Vagina (tissue), 2 donors: ENCODE data around the gene URI1. TPM values are rescaled to one million over a fixed set of nuclear protein-coding genes. Genes with fewer than 3 reads are reported as not detected.
"Not testable (repeated sequence)": the region's sequence is repeated elsewhere in the genome, so short reads cannot be mapped to it uniquely, and the experiment has no call there.

Source experiments
- DNase-seq, 2 donors: peaks; one replicate each; pipeline ENCODE4 v3.0.0-alpha.2; 2017; ENCODE audit errors: extremely low spot score in 2 of 2
- H3K27ac ChIP-seq: fragments of 200-600 bp; sonication (generic); one replicate; pipeline ENCODE4 v1.5.1; 2019
- H3K27me3 ChIP-seq: fragments of 200-600 bp; sonication (generic); one replicate; pipeline ENCODE4 v1.5.1; 2019
- H3K36me3 ChIP-seq, 2 donors: fragments of 200-600 bp; sonication (generic); one replicate each; pipeline ENCODE4 v1.5.1; 2017 to 2019
- H3K4me1 ChIP-seq: fragments of 200-600 bp; sonication (generic); one replicate; pipeline ENCODE4 v1.5.1; 2019
- H3K4me3 ChIP-seq, 2 donors: fragments of 200-600 bp; sonication (generic); 1 replicate in 1 of 2; 2 replicates in 1 of 2; pipeline ENCODE4 v1.5.1; 2016 to 2019
- H3K9me3 ChIP-seq: fragments of 200-600 bp; sonication (generic); one replicate; pipeline ENCODE4 v1.5.1; 2019
- POLR2A ChIP-seq, 2 donors: fragments of 450-650 bp; IDR thresholded peaks; one replicate each; pipeline ENCODE4 v1.6.1; 2017; ENCODE audit warnings: antibody characterized with exemption in 2 of 2, mild to moderate bottlenecking in 2 of 2, moderate library complexity in 2 of 2
- POLR2AphosphoS5 ChIP-seq, 2 donors: sonication (generic); formaldehyde crosslinking; IDR thresholded peaks; one replicate each; pipeline ENCODE4 v1.9.0; 2017; ENCODE audit warnings: antibody characterized with exemption in 2 of 2, mild to moderate bottlenecking in 2 of 2, low read depth in 1 of 2; ENCODE audit not compliant: insufficient read depth in 1 of 2
- intact Hi-C: fragments of 100-400 bp; cut with DNase I; formaldehyde crosslinking; loops from one replicate; pipeline ENCODE4 v1.15.1; 2023
- total RNA-seq: library from RNA; depleted of rRNA; stranded (reverse); fragments of >200 nt; gene quantifications from one replicate; pipeline ENCODE4 v1.2.3, GENCODE V29; 2016
- TF ChIP-seq, protein P1 (sequence below), 3 experiments: fragments of 450-650 bp in 2 of 3; fragments of 200-600 bp in 1 of 3; sonication (generic) in 1 of 3; IDR thresholded peaks; one replicate each; pipeline ENCODE4 v1.5.1; 2017 to 2019; ENCODE audit warnings: antibody characterized with exemption in 3 of 3, mild to moderate bottlenecking in 2 of 3, moderate library complexity in 2 of 3

Gene URI1
- total RNA-seq, 1 donor from 2014 or later = 39.8 TPM

DNA sequence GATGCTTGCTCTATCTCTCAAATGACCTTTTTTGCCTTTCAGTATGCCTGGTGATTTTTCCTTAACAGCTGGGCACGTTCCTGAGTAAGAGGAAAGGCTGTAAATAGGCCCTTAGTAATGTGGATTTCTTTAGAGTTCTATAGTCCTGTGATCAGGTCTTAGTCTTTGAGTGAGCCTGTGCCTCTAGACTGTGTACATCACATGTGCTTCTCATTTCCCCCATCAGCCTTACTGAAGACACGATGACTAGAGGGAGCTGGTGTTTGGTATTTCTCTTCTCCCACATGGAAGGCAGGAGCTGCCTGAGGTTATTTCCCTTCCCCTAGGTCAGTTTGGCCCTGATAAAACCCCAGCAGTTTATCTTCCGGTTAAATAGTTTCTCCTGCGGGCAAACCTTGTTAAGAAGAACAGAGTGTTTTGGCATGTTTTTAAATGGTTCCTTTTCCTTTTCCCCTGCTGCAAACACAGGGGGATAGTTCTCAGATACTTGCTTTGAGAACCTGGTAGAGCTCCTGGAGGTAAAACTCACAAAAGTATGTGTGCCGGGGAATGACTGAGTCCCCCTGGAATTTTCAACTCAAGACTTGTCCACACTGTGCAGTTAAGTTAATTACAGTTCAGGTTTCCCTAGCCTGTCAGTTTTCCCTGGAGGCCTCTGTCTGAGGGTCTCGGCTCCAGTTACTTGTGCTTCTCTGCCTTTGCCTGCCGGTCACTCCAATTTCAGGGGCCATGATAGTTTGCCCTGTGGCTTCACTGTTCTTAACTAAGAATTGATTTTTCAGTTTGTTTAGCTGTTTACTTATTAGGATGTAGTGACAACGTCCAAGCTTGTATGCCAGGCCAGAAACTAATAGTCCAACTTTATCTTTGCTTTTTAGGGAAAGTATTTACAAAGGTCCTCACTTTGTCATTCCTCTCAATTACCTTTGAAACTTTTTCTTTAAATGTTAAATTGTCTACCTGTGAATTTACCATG lies 94.4 kb downstream of the URI1 start:
- DNase-seq = no peak
- Histone ChIP-seq H3K36me3 (peaks cover 0 to 23% of the 10 kb centered on the region in 2 donors), H3K27ac (no peak overlapping the region), H3K27me3 (no peaks in the 10 kb centered on the region), H3K9me3 (no peaks in the 10 kb centered on the region), H3K4me1 (no peaks in the 10 kb centered on the region), H3K4me3 (no peak overlapping the region)
- no peak for TF ChIP-seq POLR2A (IDR thresholded peaks at IDR 0.05)
- TF ChIP-seq POLR2AphosphoS5 (IDR thresholded peaks at IDR 0.05; ENCODE audit: insufficient read depth in 1 of 2, low read depth in 1 of 2) = no peak
- TF ChIP-seq, protein P1, sequence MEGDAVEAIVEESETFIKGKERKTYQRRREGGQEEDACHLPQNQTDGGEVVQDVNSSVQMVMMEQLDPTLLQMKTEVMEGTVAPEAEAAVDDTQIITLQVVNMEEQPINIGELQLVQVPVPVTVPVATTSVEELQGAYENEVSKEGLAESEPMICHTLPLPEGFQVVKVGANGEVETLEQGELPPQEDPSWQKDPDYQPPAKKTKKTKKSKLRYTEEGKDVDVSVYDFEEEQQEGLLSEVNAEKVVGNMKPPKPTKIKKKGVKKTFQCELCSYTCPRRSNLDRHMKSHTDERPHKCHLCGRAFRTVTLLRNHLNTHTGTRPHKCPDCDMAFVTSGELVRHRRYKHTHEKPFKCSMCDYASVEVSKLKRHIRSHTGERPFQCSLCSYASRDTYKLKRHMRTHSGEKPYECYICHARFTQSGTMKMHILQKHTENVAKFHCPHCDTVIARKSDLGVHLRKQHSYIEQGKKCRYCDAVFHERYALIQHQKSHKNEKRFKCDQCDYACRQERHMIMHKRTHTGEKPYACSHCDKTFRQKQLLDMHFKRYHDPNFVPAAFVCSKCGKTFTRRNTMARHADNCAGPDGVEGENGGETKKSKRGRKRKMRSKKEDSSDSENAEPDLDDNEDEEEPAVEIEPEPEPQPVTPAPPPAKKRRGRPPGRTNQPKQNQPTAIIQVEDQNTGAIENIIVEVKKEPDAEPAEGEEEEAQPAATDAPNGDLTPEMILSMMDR (IDR thresholded peaks at IDR 0.05) = no peak
- intact Hi-C loops = no loop called here

DNA sequence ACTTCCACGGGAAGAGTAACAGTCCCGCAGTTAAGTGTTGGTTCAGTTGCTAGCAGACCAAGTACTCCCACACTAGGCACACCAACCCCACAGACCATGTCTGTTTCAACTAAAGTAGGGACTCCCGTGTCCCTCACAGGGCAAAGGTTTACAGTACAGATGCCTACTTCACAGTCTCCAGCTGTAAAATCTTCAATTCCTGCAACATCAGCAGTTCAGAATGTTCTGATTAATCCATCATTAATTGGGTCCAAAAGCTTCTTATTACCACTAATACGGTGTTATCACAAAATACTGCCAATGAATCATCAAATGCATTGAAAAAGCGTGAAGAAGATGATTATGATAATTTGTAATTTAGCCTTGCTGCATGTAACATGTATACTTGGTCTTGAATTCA lies 95.8 kb downstream of the URI1 start:
- no peak for DNase-seq
- Histone ChIP-seq H3K9me3 (no peaks in the 10 kb centered on the region), H3K27ac (no peak overlapping the region), H3K27me3 (no peaks in the 10 kb centered on the region), H3K36me3 (peaks cover 0 to 19% of the 10 kb centered on the region in 2 donors), H3K4me3 (no peak overlapping the region), H3K4me1 (no peaks in the 10 kb centered on the region)
- TF ChIP-seq, protein P1 (IDR thresholded peaks at IDR 0.05) = no peak
- TF ChIP-seq POLR2A (IDR thresholded peaks at IDR 0.05) (no peak), POLR2AphosphoS5 (IDR thresholded peaks at IDR 0.05; ENCODE audit: insufficient read depth in 1 of 2, low read depth in 1 of 2) (no peak)
- intact Hi-C loops = no loop called here

DNA sequence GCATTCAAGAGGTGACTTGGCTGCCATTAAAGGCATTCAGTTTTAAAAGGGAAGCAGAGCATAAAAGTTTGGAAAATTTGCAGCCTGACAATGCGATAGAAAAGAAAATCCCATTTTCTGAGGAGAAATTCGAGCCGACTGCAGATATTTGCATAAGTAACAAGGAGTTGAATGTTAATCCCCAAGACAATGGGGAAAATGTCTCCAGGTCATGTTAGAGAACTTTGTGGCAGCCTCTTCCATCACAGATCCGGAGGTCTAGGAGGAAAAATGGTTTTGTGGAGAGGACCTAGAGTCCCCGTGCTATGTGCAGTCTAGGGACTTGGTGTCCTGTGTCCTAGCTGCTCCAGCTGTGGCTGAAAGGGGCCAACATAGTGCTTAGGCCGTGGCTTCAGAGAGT lies 99.9 kb downstream of the URI1 start:
- H3K4me3 ChIP-seq, H3K27ac ChIP-seq, H3K4me1 ChIP-seq, H3K36me3 ChIP-seq, H3K27me3 ChIP-seq, DNase-seq, intact Hi-C loops, H3K9me3 ChIP-seq: not testable (repeated sequence)

DNA sequence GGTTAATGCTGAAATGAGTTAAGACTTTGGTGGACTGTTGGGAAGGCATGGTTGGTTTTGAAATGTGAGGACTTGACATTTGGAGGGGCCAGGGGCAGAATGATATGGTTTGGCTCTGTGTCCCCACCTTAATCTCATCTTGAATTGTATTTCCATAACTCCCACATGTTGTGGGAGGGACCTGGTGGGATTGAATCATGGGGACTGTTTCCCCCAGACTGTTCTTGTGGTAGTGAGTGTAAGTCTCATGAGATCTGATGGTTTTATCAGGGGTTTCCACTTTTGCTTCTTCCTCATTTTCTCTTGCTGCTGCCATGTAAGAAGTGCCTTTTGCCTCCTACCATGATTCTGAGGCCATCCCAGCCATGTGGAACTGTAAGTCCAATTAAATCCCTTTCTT lies 101.0 kb downstream of the URI1 start:
- H3K9me3 ChIP-seq, DNase-seq, H3K36me3 ChIP-seq, H3K27me3 ChIP-seq, H3K4me1 ChIP-seq, H3K4me3 ChIP-seq, H3K27ac ChIP-seq, intact Hi-C loops: not testable (repeated sequence)

DNA sequence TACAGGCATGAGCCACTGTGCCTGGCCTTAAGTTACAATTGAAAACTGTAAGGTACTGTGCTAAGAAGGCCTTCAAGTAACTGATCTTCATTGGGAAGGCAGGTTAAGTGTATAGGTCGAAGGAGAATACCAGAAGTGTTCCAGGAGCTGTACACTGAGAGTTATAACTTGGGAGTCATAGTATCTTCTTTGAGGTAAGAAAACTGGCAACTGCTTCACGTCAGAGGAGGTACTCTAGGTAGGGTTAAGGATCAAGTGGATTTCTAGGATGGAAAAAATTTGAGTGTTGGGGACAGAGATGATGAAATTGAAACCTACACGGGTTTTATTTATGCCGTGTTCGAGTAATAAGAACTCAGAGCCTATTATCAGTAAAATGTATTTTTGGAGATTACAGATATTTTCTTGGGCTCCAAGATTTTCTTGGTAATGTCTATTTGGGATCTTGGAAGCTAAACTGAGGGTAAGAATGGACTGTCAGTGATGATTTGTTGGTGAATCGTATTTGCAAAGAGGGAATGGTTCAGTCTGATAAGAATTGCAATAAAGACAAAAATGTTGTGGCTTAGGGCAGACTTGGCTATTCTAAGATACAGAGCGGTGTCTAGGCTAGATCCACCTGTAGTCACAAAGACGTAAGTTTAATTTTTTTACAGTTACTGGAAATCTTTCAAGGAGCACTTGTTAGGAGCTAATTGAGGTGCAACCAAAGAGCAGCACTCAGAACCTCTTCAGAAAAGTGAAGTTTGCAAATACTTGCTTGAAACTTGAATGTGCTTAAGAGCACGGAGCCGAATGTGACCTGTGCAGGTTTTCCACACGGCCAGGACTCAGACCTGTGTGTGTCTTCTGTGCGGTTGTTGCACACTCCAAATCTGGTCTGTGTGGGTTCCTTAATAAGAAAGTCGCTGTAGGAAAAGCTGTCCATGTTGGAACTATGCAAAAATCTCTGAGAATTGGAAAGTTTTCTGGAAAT lies 102.5 kb downstream of the URI1 start:
- TF ChIP-seq, protein P1 (IDR thresholded peaks at IDR 0.05) = no peak
- TF ChIP-seq POLR2AphosphoS5 (IDR thresholded peaks at IDR 0.05; ENCODE audit: insufficient read depth in 1 of 2, low read depth in 1 of 2) (no peak), POLR2A (IDR thresholded peaks at IDR 0.05) (no peak)
- intact Hi-C loops = no loop called here

More for the DNA sequence above, 102.5 kb downstream of the URI1 start:
- Histone ChIP-seq H3K4me3 (no peak overlapping the region), H3K4me1 (no peaks in the 10 kb centered on the region), H3K27me3 (no peaks in the 10 kb centered on the region), H3K9me3 (no peaks in the 10 kb centered on the region), H3K36me3 (no peaks in the 10 kb centered on the region), H3K27ac (no peak overlapping the region)
- DNase-seq = no peak
